Measurements from ENCODE around the gene RASL10A. TPM values are rescaled to one million over a fixed set of nuclear protein-coding genes. Genes with fewer than 3 reads are reported as not detected.

RASL10A gene
- total and polyA plus RNA-seq, 9 of the 15 experiments (the other 6 are each of a cell fraction or from before 2014, with no cell fraction given), result 0.17 to 1.2 (median 0.45) TPM; not detected in 3

DNA sequence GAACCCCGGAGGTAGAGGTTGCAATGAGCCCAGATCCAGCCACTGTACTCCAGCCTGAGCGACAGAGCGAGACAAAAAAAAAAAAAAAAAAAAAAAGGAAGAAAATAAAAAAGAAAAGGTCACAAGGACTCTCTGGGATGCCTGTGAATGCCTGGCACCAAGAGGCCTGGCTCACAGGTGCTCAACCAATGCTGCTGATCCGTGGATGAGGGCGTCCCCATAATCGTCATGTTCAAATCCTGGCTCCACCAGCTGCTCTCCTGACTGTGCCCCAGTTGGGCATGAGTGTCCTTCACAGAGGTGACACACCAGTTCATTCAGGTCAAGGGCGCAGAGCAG lies 9.7 kb downstream of the RASL10A start:
- H3K9me3 ChIP-seq (replicated peaks; ENCODE audit: control insufficient read depth, insufficient read depth, low read depth, low read length), result no peaks in the 10 kb centered on the region
- H2AFZ ChIP-seq (ENCODE audit: low read depth, low read length), result peak overlapping the region; percentile 72
- ChIA-PET CTCF (ENCODE audit: low intra/inter-chr PET ratio) (no interaction called here), POLR2A (interaction anchor here (0.6 to 1.2 kb wide), 3 partner anchors 13 to 496 kb away, joined by 3 to 4 read pairs (median 3); no protein-coding TSS in a partner anchor)
- peak overlapping the region in 1 of 2 experiments; percentile 37; a peak in 1 of 4 replicates for H3K9ac ChIP-seq (ENCODE audit: insufficient read depth in 1 of 2, low read depth in 2 of 2, low read length in 2 of 2)
- H3K4me2 ChIP-seq (ENCODE audit: insufficient read depth, low read length), result peak overlapping the region; percentile 81; the same call in 1 of the 2 replicates
- in situ Hi-C loops (cut with MboI), result no loop called here
- peaks cover 8% of the 10 kb centered on the region; the same call in 1 of the 3 replicates for H3K36me3 ChIP-seq (ENCODE audit: control insufficient read depth, insufficient read depth, low read length)
- H3K4me3 ChIP-seq, result no peak overlapping the region
- no TSS peak for BruUV-seq (replicated peaks)
- peaks cover 20 to 86% of the 10 kb centered on the region in 2 experiments for H3K4me1 ChIP-seq (replicated peaks in 1 of 2; ENCODE audit: control insufficient read depth in 2 of 2, insufficient read depth in 2 of 2, low read length in 2 of 2)
- no peaks in the 10 kb centered on the region; the same call in 1 of the 2 replicates for H4K20me1 ChIP-seq (replicated peaks; ENCODE audit: control insufficient read depth, insufficient read depth, low read length)
- H3K9me1 ChIP-seq (ENCODE audit: control insufficient read depth, insufficient read depth, low read length), result no peaks in the 10 kb centered on the region
- no peak for DNase-seq (ENCODE audit: extremely low read depth in 1 of 4, low spot score in 3 of 4)
- no peak for ATAC-seq
- FAIRE-seq, result no peak
- H3K79me2 ChIP-seq (ENCODE audit: control insufficient read depth, insufficient read depth, low read length), result peaks cover 18% of the 10 kb centered on the region
- H3K27me3 ChIP-seq (ENCODE audit: control insufficient read depth in 2 of 2, insufficient read depth in 2 of 2, low read length in 2 of 2), result no peaks in the 10 kb centered on the region
- TF ChIP-seq ADNP (tag; IDR thresholded peaks at IDR 0.05) (peak; percentile 66), ZNF561 (CRISPR knock-in tag; conservative IDR thresholded peaks at IDR 0.05) (no peak), JUND (IDR thresholded peaks at IDR 0.05; ENCODE audit: borderline replicate concordance, low read depth, low read length) (no peak), JUND (tag; IDR thresholded peaks at IDR 0.05; ENCODE audit: borderline replicate concordance, low read depth, low read length) (no peak), PHF8 (IDR thresholded peaks at IDR 0.05; ENCODE audit: borderline replicate concordance, low read length) (no peak), NRF1 (conservative IDR thresholded peaks at IDR 0.05 in 1 of 2, IDR thresholded peaks at IDR 0.05 in 1 of 2) (no peak), HNRNPL (IDR thresholded peaks at IDR 0.05; ENCODE audit: low read depth, low read length) (no peak), PURB (CRISPR knock-in tag; IDR thresholded peaks at IDR 0.05; ENCODE audit: low read depth) (no peak), PPARD (CRISPR knock-in tag; IDR thresholded peaks at IDR 0.05) (no peak), CCAR2 (IDR thresholded peaks at IDR 0.05; ENCODE audit: low read depth, low read length) (no peak), SAFB (IDR thresholded peaks at IDR 0.05; ENCODE audit: borderline replicate concordance, low read depth, low read length) (no peak), ZNF316 (IDR thresholded peaks at IDR 0.05) (no peak), ATF4 (CRISPR knock-in tag; IDR thresholded peaks at IDR 0.05) (no peak)
- TF ChIP-seq, protein P1, sequence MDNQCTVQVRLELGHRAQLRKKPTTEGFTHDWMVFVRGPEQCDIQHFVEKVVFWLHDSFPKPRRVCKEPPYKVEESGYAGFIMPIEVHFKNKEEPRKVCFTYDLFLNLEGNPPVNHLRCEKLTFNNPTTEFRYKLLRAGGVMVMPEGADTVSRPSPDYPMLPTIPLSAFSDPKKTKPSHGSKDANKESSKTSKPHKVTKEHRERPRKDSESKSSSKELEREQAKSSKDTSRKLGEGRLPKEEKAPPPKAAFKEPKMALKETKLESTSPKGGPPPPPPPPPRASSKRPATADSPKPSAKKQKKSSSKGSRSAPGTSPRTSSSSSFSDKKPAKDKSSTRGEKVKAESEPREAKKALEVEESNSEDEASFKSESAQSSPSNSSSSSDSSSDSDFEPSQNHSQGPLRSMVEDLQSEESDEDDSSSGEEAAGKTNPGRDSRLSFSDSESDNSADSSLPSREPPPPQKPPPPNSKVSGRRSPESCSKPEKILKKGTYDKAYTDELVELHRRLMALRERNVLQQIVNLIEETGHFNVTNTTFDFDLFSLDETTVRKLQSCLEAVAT (IDR thresholded peaks at IDR 0.05), result 0 out of 4 replicates have a peak, but pooled peaks of 1 of the 2 experiments have one; percentile 22
- TF ChIP-seq, protein P2, sequence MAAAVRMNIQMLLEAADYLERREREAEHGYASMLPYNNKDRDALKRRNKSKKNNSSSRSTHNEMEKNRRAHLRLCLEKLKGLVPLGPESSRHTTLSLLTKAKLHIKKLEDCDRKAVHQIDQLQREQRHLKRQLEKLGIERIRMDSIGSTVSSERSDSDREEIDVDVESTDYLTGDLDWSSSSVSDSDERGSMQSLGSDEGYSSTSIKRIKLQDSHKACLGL (CRISPR knock-in tag; IDR thresholded peaks at IDR 0.05; ENCODE audit: borderline replicate concordance, poor library complexity, severe bottlenecking), result no peak
- WGBS (ENCODE audit: insufficient coverage, low coverage, missing lambda C conversion rate), result 48% methylated on average over 5 of the region's 7 CpGs
- intact Hi-C loops (cut with micrococcal nuclease), result no loop called here
- peak overlapping the region; percentile 53; the same call in 1 of the 3 replicates for H3K27ac ChIP-seq (ENCODE audit: extremely low read depth, low read depth, low read length)

Data from K562 (cell line).